Omental fat pad (tissue), 4 donors: ENCODE results near the gene NMNAT2. TPM values are rescaled to one million over a fixed set of nuclear protein-coding genes. Genes with fewer than 3 reads are reported as not detected.
"Not testable (repeated sequence)": the region's sequence is repeated elsewhere in the genome, so short reads cannot be mapped to it uniquely, and the experiment has no call there.

Experiments used
- ATAC-seq: fragments of 150-250 bp; one replicate; pipeline ENCODE4 v1.9.1; 2016; ENCODE audit warnings: mild to moderate bottlenecking, moderate library complexity; ENCODE audit not compliant: low FRiP score
- DNase-seq: peaks from one replicate; pipeline ENCODE4 v3.0.0-alpha.2; 2019; ENCODE audit warnings: low spot score
- CTCF ChIP-seq, 3 donors: fragments of 450-650 bp; IDR thresholded peaks; one replicate each; pipeline ENCODE4 v1.5.1; 2016 to 2017; ENCODE audit warnings: antibody characterized with exemption in 3 of 3, mild to moderate bottlenecking in 3 of 3, moderate library complexity in 2 of 3
- total RNA-seq, 4 donors: library from RNA; depleted of rRNA; stranded (reverse); fragments of >200 nt; gene quantifications; one replicate each; pipeline ENCODE4 v1.1.0, GENCODE V29; 2016

Gene NMNAT2
- total RNA-seq, 4 donors from 2014 or later = 0.84 to 11.3 (median 5.2) TPM

- no peak for DNase-seq
- ATAC-seq = no peak
- TF ChIP-seq CTCF (IDR thresholded peaks at IDR 0.05) = no peak
Measured at GRCh38 chr1:183407474-183407873, 10.7 kb downstream of the NMNAT2 start.

- DNase-seq = no peak
- ATAC-seq = no peak
- TF ChIP-seq CTCF (IDR thresholded peaks at IDR 0.05) = no peak
Measured at GRCh38 chr1:183404476-183404875, 13.7 kb downstream of the NMNAT2 start.

GRCh38 chr1:183403498-183403897 lies 14.7 kb downstream of the NMNAT2 start:
- TF ChIP-seq CTCF (IDR thresholded peaks at IDR 0.05) = no peak
- ATAC-seq = no peak
- no peak for DNase-seq

- DNase-seq = not testable (repeated sequence)
Measured at GRCh38 chr1:183401565-183401964, 16.6 kb downstream of the NMNAT2 start.

GRCh38 chr1:183394435-183394834 lies 23.7 kb downstream of the NMNAT2 start:
- TF ChIP-seq CTCF (IDR thresholded peaks at IDR 0.05) = no peak
- DNase-seq = no peak
- ATAC-seq = no peak

More at GRCh38 chr1:183401565-183401964, 16.6 kb downstream of the NMNAT2 start:
- not testable (repeated sequence) for ATAC-seq

GRCh38 chr1:183391863-183392262 lies 26.3 kb downstream of the NMNAT2 start:
- TF ChIP-seq CTCF (IDR thresholded peaks at IDR 0.05) = no peak
- no peak for ATAC-seq

GRCh38 chr1:183390561-183390960 lies 27.6 kb downstream of the NMNAT2 start:
- DNase-seq = no peak
- ATAC-seq = peak; percentile 32
- no peak for TF ChIP-seq CTCF (IDR thresholded peaks at IDR 0.05)

More at GRCh38 chr1:183391863-183392262, 26.3 kb downstream of the NMNAT2 start:
- DNase-seq = no peak

- DNase-seq = no peak
- TF ChIP-seq CTCF (IDR thresholded peaks at IDR 0.05) = no peak
- no peak for ATAC-seq
Measured at GRCh38 chr1:183388735-183389134, 29.4 kb downstream of the NMNAT2 start.
